HG03095 (cell line): ENCODE data around the gene IL1RAPL2.

Experiments
- ATAC-seq: cut with Tn5 transposase; IDR thresholded peaks from one replicate; pipeline ENCODE4 v1.9.1; 2021; ENCODE audit warnings: moderate library complexity; ENCODE audit not compliant: unreplicated experiment

The IL1RAPL2 gene

DNA sequence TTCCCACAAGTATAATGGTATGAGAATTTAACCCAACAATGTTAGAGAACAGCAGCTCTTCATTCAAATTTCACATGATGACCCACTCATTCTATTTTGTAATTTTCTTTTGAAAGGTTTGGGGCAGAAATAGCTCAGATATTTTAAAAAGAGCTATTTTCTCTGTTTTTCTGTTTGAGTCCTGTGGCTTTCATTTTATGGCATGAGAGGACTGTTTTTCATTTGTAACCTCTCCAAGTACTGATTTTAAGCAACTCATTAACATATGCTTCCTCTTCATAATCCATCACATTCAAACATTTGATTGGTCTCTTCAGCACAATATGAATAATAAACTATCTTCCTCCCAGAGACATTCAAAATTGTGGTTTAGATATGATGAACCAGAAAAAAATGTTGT, 783.5 kb downstream of the IL1RAPL2 start:
- ATAC-seq: no peak

DNA sequence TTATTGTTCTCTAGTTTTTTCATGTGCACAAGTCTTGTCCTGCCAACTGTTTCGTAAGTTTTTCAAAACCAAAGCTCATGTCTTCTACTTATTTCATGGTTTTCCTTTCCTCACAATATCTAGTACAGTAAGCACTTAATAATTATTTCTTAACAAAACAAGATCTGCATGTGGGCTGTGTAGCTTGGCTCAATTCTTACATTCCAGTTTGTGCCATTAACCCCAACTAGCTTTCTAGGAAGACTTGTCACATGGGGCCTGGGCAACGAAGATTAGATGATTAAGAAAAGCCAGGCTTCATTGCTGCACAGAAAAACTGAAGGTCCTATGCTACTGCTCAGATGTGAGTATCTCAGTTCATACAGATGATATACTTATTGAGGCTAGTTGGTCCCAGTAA, 809.8 kb downstream of the IL1RAPL2 start:
- no peak for ATAC-seq

DNA sequence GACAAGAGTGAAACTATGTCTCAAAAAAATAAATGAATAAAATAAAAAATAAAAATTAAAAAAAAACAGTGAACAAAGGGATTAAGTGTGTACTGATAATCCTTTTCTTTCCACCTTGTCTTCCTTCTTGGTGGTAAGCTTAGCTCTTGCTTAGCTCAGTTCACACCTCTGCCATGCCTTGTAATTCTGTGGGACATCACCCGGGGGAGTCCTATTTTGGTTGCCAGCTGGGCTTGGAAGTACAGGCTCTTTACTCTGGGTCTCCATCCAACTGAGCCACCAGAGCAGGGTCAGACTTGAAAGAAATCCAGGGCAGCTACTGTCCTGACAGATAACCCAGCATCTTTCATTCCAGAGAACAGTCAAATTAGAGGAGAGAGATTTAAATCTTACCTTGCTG, 858.7 kb downstream of the IL1RAPL2 start:
- no peak for ATAC-seq

DNA sequence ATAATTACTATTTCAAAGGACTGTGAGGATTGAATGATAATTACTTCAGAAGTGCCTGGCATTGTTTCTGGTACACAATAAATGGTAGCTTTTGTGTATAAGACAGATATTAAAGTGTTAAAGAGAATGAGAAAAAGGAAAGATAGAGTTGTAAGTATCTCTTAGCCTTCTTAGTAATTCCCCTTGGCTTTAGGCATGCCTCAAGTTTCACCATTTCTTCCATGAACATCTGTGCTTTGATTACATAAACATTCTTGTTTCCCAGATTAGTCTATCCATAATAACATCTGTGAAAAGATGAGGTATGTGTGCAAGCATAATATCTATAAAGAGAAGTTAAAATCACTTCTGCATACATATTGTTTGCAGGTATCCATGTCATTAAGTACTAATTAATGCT, 885.4 kb downstream of the IL1RAPL2 start:
- ATAC-seq: no peak

DNA sequence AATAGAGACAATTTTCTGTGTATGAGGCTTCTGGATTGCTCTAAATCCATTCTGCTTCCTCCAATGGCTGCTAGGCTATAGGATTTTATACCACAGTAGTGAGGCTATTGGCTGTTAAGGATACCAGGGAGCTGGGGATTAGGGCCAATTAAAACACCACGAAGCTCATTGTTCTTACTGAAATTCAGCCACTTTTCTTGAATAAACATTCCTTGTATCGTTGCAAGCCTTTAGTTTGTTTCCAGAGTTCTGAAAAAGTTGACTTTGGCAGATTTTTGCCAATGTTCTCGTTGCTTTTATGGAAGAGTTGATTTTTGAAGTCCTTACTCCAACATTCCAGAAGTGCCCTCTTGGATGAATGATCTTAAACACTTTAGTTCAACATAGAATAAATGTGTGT, 892.8 kb downstream of the IL1RAPL2 start:
- ATAC-seq: no peak

DNA sequence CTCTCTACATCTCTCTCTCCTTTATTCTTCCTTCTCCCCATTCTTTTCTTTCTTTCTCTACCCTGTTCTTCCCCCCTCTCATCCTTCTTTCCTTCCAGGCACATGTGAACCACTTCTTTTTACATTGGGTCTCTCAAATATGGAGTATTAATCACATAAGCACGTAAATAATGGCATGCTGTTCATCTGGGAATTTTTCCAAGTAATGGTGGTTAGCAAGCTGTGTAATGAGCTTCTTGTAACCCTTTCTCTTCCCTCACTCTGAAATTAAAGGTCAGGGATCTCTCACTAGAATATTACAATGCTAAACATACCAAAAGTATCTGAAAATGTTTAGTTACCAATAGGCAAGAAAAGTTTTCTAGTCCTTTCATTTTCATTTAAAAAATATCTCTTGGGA, 894.4 kb downstream of the IL1RAPL2 start:
- ATAC-seq: no peak

DNA sequence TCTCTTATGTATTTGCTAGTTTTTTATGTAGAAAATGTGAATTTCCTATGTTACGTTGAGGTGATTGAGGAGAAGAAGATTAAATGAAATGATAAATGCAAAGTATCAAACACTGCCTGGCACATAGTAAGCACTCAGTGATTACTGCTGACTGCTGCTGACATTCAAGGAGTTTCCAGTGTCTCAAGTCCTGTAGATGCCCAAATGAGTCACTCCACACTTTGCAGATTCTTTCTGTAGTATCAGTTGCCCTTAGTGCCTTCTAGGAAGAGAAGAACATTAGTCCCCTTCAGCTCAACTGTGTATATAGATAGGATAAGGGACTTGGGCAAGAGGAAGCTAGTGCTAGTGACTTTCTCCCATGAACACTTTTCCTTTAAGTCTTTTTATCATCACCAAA, 895.0 kb downstream of the IL1RAPL2 start:
- ATAC-seq: no peak

DNA sequence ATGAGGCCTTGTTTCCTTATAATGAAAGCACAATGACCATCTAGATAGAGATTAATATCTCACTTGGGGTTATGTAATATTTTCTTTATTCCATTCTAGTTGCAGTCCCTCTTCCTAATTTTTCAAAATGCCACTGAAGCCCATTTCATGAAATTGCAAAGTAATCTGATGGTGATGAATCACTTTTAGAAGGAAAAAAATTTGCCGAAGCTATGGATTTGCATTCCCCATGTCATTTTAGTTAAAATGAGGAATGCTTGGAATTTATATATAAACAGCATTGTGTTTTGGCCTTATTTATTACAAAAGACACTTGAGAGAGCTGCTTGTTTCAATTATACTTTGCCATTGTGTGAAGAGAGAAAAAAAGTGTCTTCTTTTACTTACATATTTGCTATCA, 896.2 kb downstream of the IL1RAPL2 start:
- ATAC-seq: no peak

DNA sequence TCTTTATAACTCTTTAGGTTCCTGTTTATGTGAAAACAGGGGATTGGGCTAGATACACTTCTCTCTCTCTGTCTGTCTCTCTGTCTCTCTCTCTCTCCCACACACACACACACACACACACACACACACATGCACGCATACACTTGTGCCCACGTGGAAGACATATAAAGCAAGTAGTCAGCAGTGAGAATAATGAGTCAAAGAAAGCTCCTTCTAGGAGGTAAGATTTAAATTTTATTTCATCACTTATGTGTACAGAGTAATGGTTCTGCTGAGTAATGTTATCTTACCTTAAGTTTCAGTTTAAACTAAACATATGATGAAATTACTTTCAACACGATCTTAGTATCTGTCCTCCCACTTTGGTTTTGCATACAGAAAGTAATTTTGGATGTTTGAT, 897.5 kb downstream of the IL1RAPL2 start:
- ATAC-seq: no peak

DNA sequence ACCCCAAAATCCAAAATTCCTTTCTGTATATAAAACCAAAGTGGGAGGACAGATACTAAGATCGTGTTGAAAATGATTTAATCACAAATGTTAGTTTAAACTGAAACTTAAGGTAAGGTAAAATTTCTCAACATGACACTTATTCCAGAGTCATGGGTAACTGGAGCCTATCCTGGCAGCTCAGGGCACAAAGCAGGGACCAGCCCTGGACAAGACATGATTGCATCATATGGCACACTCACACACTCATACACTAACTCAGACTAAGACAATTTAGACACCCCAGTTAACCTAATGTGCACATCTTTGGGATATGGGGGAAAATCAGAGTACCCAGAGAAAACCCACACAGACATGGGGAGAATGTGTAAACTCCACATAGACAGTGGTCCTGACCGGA, 898.6 kb downstream of the IL1RAPL2 start:
- no peak for ATAC-seq

DNA sequence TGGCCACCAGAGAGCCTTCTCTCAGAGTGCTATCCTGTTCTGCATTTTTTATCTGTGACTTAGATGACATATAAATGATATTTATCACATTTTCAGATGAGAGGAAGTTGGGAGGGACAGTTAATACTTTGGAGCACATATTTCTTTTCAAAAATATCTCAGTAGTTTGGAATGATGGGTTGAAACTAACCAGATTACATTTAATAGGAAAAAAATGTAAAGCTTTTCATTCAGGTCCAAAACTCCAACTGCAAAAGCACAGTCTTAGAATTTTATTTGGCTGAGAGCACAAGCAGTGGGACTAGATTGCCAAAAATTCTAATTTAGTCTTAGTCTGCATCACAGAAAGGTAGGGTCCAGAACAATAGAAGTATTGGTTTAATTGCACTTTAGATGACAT, 902.7 kb downstream of the IL1RAPL2 start:
- ATAC-seq: no peak

DNA sequence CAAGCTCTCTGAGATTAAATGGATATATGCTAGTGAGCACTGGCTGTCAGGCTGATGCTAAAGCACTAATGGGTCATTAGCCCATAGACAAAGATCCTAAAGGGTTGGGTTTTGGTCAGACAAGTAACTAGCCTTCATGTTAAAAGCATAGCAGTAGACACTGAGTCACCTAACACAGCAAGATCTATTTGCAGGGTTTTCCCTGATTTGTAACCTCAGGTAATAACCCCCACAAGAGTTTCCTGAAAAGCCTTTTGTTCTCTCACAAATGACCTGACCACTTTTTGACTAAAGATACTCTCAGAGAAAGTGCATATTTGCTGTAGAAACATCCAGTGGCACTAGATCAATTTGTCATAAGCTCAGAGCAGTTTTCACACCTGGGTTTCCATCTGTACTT, 905.6 kb downstream of the IL1RAPL2 start:
- ATAC-seq: no peak

DNA sequence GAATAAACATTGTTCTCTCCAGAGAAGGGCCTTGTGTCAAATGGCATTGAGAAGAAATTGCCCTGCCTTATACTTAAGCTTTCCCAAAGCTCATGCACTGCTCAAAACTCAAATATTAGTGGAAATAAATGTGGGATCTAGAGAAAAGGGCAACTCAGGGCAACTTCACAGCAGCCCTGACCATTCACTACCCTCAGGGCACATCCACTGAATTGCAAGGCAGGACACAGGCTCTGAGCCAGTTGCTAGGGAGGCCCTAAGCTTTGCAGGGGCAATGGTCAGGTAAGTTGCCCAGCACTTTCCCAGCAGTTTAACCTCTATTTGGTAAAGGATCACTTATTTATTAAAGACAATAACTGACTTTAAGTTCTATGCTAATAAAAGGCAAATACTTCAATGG, 909.8 kb downstream of the IL1RAPL2 start:
- no peak for ATAC-seq

DNA sequence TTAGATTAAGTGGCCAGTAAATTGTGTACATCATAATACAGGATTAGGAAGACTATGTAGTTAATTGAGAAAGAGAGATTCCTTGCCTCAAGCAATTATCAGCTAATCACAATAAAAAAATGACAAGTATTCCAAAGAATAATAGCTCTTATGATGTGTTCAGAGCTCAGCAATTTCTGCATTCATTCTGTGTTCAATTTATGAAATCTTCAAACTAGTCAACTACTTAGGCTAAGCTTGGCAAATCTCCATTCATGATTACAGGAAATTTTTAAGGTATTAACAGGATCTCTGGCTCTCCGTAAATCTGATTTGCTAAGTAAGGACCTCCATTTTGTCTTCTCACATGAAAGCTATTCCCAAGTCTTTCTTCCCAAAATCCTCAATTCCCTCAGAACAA, 911.4 kb downstream of the IL1RAPL2 start:
- no peak for ATAC-seq

DNA sequence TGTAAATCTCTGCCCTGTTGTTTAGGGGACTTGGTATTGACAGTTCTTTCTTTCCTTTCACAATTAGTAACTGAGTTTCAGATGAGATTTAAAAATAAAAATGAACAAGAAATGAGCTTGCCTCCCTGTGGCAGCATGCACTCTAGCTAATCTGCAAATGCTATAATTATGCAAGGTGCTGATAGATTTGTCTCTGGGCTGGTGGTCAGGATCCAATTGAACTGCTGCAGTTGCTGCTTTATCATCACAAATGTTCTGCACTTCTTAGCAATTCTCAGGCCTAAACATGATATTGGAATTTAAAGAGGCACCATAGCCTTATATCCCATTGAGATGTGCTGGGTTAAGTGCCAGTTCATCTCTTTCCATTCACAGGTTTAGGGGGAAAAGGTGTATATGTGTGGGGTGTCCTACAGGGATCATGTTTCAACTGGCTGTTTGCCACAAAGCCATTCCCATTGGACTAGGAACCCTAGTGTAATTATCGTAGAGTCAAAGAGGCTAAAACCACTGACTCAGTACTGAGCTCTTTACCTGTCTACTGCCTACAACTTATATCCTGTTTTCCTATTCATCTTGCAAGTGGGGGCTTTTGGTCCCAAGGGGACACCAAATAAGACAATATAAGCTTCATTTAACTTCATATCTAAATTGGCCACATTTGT, 914.8 kb downstream of the IL1RAPL2 start:
- ATAC-seq: no peak

DNA sequence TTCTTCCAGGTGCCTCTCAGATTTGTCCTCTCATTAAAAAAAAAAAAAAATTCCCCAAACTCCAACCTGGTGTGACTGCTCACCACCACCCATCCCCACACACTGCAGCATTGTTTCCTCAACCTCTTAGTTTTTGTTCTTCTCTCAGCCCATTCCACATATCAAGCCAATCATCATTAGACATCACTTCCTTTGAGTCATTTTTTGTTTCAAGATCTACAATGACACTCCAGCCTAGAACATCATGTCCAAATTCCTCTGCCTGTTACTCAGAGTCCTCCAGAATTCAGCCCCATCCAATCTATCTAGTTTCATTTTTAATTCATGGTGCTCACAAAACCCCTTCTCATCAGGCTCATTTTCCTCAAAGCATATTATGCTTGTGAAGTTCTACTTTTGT, 917.0 kb downstream of the IL1RAPL2 start:
- no peak for ATAC-seq

DNA sequence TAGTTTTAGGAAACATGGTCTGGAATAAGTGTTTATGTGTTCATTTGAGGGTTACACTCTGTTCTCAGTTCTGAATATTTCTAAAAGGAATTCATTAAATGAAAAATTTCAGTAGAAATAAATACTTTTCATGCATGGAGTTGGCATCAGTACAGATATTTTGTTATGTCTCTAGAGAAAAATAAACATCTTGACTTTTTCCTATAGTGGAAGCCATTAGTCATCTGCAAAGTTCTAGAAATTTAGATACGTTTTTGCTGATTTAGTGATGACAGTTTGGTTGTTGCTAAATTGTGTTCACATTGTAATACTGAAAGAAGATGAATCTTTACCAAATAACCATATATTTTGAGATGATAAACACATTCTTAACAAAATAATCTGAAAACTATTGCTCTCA, 922.7 kb downstream of the IL1RAPL2 start:
- ATAC-seq: no peak

DNA sequence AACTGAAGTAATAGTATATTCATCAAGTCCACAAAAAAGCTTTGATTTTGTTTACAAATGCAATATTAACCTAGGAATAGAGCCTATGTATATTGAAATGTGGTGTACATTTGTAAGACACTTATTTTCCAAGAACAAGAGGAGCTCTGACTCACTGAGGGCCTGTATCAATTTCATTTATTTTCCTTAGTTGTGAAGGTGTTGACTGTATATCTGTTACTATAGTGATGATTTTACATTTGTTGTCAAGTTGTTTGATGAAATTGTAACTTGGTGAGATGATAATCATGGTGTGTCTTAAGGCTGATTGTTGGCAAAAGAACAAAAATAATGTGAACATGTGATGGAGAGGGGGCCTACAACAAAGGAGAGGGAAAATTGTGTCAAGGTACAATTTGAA, 929.4 kb downstream of the IL1RAPL2 start:
- ATAC-seq: no peak

DNA sequence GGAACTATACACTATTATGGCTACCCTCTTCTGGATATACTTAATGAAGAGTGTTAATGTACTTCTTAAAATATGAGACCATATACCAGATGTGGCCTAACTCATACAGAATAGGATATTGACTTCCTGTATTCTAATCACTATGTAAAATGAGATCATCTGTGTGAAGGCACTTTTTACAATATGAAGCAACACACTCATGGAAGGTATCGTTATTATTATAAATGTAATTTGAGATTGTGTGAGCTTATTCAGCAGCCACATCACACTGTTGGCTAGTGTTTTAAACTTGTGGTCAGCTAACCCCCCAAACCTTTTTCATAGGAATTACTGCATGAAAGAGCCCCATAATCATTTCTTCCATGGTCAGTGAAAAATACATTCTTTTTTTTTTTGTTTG, 936.3 kb downstream of the IL1RAPL2 start:
- no peak for ATAC-seq

DNA sequence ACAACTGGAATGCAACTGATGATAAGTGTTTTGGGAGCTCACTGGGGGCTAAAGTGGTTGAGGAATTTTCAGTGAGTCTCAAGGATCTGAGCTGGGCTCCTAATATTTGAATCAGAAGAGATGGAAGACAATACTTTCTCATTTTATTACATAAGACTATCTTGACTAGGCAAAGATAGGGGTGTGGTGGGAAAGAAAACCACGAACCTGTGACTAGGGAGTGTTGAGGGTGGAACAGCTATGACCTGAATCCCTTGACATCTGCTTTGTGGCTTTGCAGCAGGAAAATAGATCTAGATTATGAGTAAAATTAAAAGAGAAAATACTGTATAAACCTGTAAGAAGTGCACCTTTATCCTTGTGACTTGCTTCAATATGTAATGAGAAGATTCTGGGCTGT, 949.6 kb downstream of the IL1RAPL2 start:
- ATAC-seq: no peak

DNA sequence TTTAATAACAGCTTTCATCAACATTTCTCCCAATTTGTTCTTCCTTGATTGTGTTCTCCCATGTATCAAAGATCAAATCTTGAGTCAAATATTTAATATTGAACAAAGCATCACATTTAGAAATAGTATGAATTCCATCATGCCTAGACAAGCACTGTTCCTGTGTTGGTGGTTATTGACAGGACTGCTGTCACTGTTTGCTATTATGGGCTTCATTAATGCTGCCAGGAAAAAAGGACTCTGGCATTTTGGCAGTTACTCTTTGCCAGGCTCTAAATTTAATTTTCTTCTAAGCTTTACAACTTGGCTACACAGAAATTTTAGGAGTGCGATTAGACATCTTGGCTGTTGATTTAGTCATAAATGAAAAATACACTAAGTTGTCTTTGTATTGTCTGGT, 960.4 kb downstream of the IL1RAPL2 start:
- no peak for ATAC-seq

DNA sequence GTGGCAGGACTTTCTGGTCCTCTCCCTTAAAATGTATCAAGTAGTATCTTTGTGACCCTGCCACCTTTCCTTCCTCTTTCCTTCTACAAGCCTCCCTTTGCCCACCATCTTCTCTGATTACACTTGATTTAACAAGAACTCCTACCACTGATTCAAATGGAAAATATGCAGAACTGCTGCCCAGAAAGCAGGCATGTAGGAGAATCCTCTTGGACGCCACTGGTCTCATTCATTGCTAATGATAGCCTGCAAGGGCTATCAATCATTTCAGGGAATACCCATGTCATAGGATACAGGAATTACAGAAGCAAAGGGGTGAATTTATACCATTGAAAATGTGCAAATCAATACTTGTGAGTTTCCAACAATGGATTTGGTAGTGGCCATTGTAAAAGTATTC, 961.8 kb downstream of the IL1RAPL2 start:
- no peak for ATAC-seq

DNA sequence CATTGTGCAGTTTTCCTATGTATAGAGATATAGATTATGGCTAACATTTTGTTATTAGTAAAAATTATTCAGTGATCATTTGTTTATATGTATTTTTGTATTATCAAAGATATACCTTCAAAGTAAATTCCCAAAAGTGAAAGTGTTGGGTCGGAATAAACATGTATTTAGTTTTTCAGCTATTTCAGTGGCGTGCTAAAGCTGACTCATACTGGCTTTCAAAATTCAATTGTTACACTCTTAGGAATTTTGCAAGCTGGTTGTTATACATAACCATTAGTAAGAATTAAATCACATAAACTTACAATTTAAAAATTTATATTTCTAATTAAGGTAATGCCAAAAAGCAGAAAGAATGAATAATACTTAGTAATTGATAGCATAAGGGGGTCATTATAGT, 968.0 kb downstream of the IL1RAPL2 start:
- no peak for ATAC-seq

DNA sequence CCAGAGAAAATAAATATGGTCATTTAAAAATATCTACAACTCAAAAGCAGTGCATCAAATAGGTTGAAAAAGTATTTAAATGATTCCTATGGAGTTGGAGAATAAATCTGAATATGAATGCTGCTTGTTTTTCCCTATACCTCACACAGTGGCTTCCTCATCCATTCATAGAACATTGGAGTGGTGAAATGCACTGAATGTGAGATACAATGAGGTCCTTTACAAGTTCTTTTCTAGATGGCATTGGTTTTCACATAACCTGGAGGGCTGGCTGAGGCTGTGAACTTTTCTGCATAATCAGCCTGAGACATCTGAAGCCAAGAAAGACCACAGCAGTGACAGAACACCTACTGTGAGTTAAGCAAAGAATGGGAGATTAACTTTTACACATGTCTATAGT, 977.3 kb downstream of the IL1RAPL2 start:
- ATAC-seq: no peak
